Calu3 (cell line): ENCODE measurements around the gene PSMA2. TPM values are rescaled to one million over a fixed set of nuclear protein-coding genes. Genes with fewer than 3 reads are reported as not detected.

Source experiments
- BruUV-seq: library from RNA; stranded (reverse); fragments of 400-500 nt; replicated peaks from 2 replicates; lab custom pipeline; 2021; lab: Mats Ljungman, UMichigan
- CTCF ChIA-PET: fragments of 300-600 bp; sonication (Branson Sonifier 250); formaldehyde crosslinking; loops from one replicate; lab custom pipeline; 2022; ENCODE audit warnings: antibody characterized with exemption; lab: Charles Lee
- DNase-seq: peaks from one replicate; pipeline ENCODE4 v3.0.0; 2022
- H3K27ac Mint-ChIP-seq: one replicate; pipeline ENCODE4 v1.8.0; 2022; ENCODE audit warnings: mixed read lengths; ENCODE audit not compliant: unreplicated experiment
- H3K27me3 Mint-ChIP-seq: one replicate; pipeline ENCODE4 v1.8.0; 2022; ENCODE audit warnings: mixed read lengths; ENCODE audit not compliant: unreplicated experiment
- H3K36me3 Mint-ChIP-seq: one replicate; pipeline ENCODE4 v1.8.0; 2022; ENCODE audit warnings: mild to moderate bottlenecking, moderate library complexity, mixed read lengths; ENCODE audit not compliant: insufficient read depth, unreplicated experiment
- H3K4me1 Mint-ChIP-seq: one replicate; pipeline ENCODE4 v1.8.0; 2022; ENCODE audit warnings: mild to moderate bottlenecking, low read depth, mixed read lengths; ENCODE audit not compliant: unreplicated experiment
- H3K4me3 Mint-ChIP-seq: one replicate; pipeline ENCODE4 v1.8.0; 2022; ENCODE audit warnings: mild to moderate bottlenecking, low read depth, moderate library complexity, mixed read lengths; ENCODE audit not compliant: unreplicated experiment
- H3K9me3 Mint-ChIP-seq: one replicate; pipeline ENCODE4 v1.8.0; 2022; ENCODE audit warnings: low read depth, mixed read lengths; ENCODE audit not compliant: unreplicated experiment
- CTCF ChIP-seq: fragments of 200-600 bp; IDR thresholded peaks from one replicate; pipeline ENCODE4 v1.8.0; 2022; ENCODE audit warnings: antibody characterized with exemption; ENCODE audit not compliant: unreplicated experiment
- intact Hi-C: fragments of 100-400 bp; cut with micrococcal nuclease; formaldehyde crosslinking; loops from one replicate; pipeline ENCODE4 v1.10.0; 2022; ENCODE audit not compliant: unreplicated experiment
- total RNA-seq: library from RNA; stranded (reverse); gene quantifications from 2 replicates; pipeline ENCODE4 v1.2.3, GENCODE V29; 2022

Gene PSMA2
- total RNA-seq, 1 experiment from 2014 or later = 208 TPM

DNA sequence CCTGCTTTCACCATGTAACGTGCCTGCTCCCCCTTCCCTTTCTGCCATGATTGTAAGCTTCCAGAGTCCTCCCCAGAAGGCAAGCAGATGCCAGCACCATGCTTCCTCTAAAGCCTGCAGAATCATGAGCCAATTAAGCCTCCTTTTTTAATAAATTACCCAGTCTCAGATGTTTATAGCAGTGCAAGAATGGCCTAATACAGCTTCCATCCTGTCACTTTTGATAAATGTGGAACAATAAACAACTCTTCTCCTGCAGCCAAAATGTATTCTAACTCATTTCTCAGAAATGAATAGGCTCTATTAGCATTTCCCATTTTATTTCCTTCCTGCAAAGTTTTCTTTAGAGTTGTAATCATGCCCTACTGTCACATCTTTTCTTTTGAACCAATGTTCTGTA, 63.5 kb downstream of the PSMA2 start:
- Mint-ChIP-seq H3K27ac (no peak overlapping the region), H3K4me1 (no peaks in the 10 kb centered on the region), H3K27me3 (peaks cover 45% of the 10 kb centered on the region), H3K36me3 (no peaks in the 10 kb centered on the region), H3K9me3 (peaks cover 8% of the 10 kb centered on the region), H3K4me3 (no peak overlapping the region)
- CTCF ChIA-PET = no interaction called here
- intact Hi-C loops = no loop called here
- BruUV-seq = no TSS peak
- no peak for DNase-seq
- no peak for TF ChIP-seq CTCF

Other genes with a start within 250 kb of the PSMA2 start
- gene C7orf25, start 20.1 kb downstream of the PSMA2 start, total RNA-seq = 10.1 and 10.4 TPM in 2 replicates
- 86.4 and 87.8 TPM in 2 replicates for gene MRPL32, start 202 bp upstream of the PSMA2 start, total RNA-seq
- 0.17 and 0.33 TPM in 2 replicates for gene HECW1, start 180.5 kb upstream of the PSMA2 start, total RNA-seq